Mesothelial cell of epicardium (in vitro differentiated cells): ENCODE data around the gene CCDC34. TPM values are rescaled to one million over a fixed set of nuclear protein-coding genes. Genes with fewer than 3 reads are reported as not detected.

Experiments
- DNase-seq, 2 experiments: peaks; one replicate each; pipeline ENCODE4 v3.0.0; 2021; ENCODE audit warnings: low spot score in 2 of 2; ENCODE audit not compliant: unreplicated experiment in 2 of 2
- H3K27ac Mint-ChIP-seq: 2 replicates; pipeline ENCODE4 v1.8.0; 2021; ENCODE audit warnings: mixed read lengths
- H3K27me3 Mint-ChIP-seq: 2 replicates; pipeline ENCODE4 v1.8.0; 2021; ENCODE audit warnings: low read depth, mixed read lengths
- H3K36me3 Mint-ChIP-seq: 2 replicates; pipeline ENCODE4 v1.8.0; 2021; ENCODE audit warnings: mixed read lengths
- H3K4me1 Mint-ChIP-seq: 2 replicates; pipeline ENCODE4 v1.8.0; 2021; ENCODE audit warnings: mixed read lengths
- H3K4me3 Mint-ChIP-seq: 2 replicates; pipeline ENCODE4 v1.8.0; 2021; ENCODE audit warnings: mild to moderate bottlenecking, moderate library complexity, mixed read lengths
- H3K9me3 Mint-ChIP-seq: 2 replicates; pipeline ENCODE4 v1.8.0; 2021; ENCODE audit warnings: mixed read lengths
- CTCF ChIP-seq: fragments of 200-600 bp; sonication (generic); IDR thresholded peaks from one replicate; pipeline ENCODE4 v1.5.0; 2021; ENCODE audit warnings: antibody characterized with exemption; ENCODE audit not compliant: unreplicated experiment
- total RNA-seq: library from RNA; stranded (reverse); gene quantifications from 3 replicates; pipeline ENCODE4 v1.2.1, GENCODE V29; 2021

CCDC34 gene
- total RNA-seq, 1 donor from 2014 or later: 13.9 TPM

GRCh38 chr11:27372164-27372563 is 9.1 kb upstream of the CCDC34 start:
- no peak for TF ChIP-seq CTCF
- H3K36me3 Mint-ChIP-seq: peaks cover 12% of the 10 kb centered on the region
- H3K4me1 Mint-ChIP-seq: peaks cover 14% of the 10 kb centered on the region
- DNase-seq: no peak
- no peak overlapping the region for H3K27ac Mint-ChIP-seq
- H3K27me3 Mint-ChIP-seq: no peaks in the 10 kb centered on the region
- no peaks in the 10 kb centered on the region for H3K9me3 Mint-ChIP-seq
- H3K4me3 Mint-ChIP-seq: no peak overlapping the region

GRCh38 chr11:27371489-27371888 is 8.5 kb upstream of the CCDC34 start:
- H3K27ac Mint-ChIP-seq: no peak overlapping the region
- no peaks in the 10 kb centered on the region for H3K9me3 Mint-ChIP-seq
- H3K27me3 Mint-ChIP-seq: no peaks in the 10 kb centered on the region
- no peak for DNase-seq
- TF ChIP-seq CTCF: no peak
- peaks cover 14% of the 10 kb centered on the region for H3K4me1 Mint-ChIP-seq
- H3K36me3 Mint-ChIP-seq: peaks cover 12% of the 10 kb centered on the region
- no peak overlapping the region for H3K4me3 Mint-ChIP-seq

GRCh38 chr11:27370374-27370773 is 7.4 kb upstream of the CCDC34 start:
- H3K9me3 Mint-ChIP-seq: no peaks in the 10 kb centered on the region
- peaks cover 12% of the 10 kb centered on the region for H3K36me3 Mint-ChIP-seq
- no peak for TF ChIP-seq CTCF
- DNase-seq: peak; percentile 21 to 41
- no peak overlapping the region for H3K4me3 Mint-ChIP-seq
- peak overlapping the region; percentile 85 for H3K27ac Mint-ChIP-seq
- H3K4me1 Mint-ChIP-seq: peaks cover 14% of the 10 kb centered on the region
- no peaks in the 10 kb centered on the region for H3K27me3 Mint-ChIP-seq

- H3K36me3 Mint-ChIP-seq: peaks cover 7% of the 10 kb centered on the region
- H3K4me3 Mint-ChIP-seq: no peak overlapping the region
- peaks cover 22% of the 10 kb centered on the region for H3K4me1 Mint-ChIP-seq
- H3K27me3 Mint-ChIP-seq: no peaks in the 10 kb centered on the region
- no peak for TF ChIP-seq CTCF
- no peak for DNase-seq
- no peaks in the 10 kb centered on the region for H3K9me3 Mint-ChIP-seq
- no peak overlapping the region for H3K27ac Mint-ChIP-seq
Measured at GRCh38 chr11:27367881-27368280, 4.9 kb upstream of the CCDC34 start.

- DNase-seq: no peak
- no peak for TF ChIP-seq CTCF
- Mint-ChIP-seq H3K27ac (peak overlapping the region; percentile 92), H3K36me3 (peaks cover 4% of the 10 kb centered on the region), H3K27me3 (no peaks in the 10 kb centered on the region), H3K4me1 (peaks cover 35% of the 10 kb centered on the region), H3K9me3 (no peaks in the 10 kb centered on the region), H3K4me3 (peak overlapping the region; percentile 96)
Measured at GRCh38 chr11:27363576-27364117, 632 bp upstream of the CCDC34 start.
